Measurements from ENCODE around the gene PRKCB.

Gene PRKCB

GRCh38 chr16:23855010-23855409, 19.2 kb downstream of the PRKCB start:
- no peak for TF ChIP-seq CTCF (IDR thresholded peaks at IDR 0.05; ENCODE audit: borderline replicate concordance, control extremely low read depth, extremely low read depth, insufficient read depth, missing control alignments)
- in situ Hi-C loops (cut with MboI; ENCODE audit: low sequenced_read_pairs, unreplicated experiment): no loop called here
- DNase-seq (ENCODE audit: low spot score): no peak

DNA sequence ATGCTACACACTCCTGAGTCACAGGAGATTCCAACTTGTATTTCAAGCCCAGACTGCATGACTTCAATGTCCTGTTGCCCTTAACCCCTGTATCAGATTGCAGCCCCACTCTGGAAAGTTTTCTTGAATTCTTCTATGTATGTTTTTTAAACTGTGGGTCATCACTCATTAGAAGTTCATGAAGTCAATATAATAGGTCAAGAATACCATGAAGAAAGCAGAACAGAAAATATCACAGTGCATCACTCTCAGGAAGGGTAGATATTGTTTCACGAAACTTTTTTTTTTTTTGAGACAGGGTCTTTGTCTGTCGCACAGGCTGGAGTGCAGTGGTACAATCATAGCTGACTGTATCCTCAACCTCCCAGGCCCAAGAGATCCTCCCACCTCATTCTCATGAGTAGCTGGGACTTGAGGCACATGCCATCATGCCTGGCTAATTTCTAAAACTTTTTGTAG, 20.5 kb downstream of the PRKCB start:
- in situ Hi-C loops (cut with MboI; ENCODE audit: low sequenced_read_pairs, unreplicated experiment): no loop called here
- DNase-seq (ENCODE audit: low spot score): no peak
- TF ChIP-seq CTCF (IDR thresholded peaks at IDR 0.05; ENCODE audit: borderline replicate concordance, control extremely low read depth, extremely low read depth, insufficient read depth, missing control alignments): no peak

GRCh38 chr16:23857256-23857880, 21.6 kb downstream of the PRKCB start:
- in situ Hi-C loops (cut with MboI; ENCODE audit: low sequenced_read_pairs, unreplicated experiment): no loop called here
- no peak for DNase-seq (ENCODE audit: low spot score)
- no peak for TF ChIP-seq CTCF (IDR thresholded peaks at IDR 0.05; ENCODE audit: borderline replicate concordance, control extremely low read depth, extremely low read depth, insufficient read depth, missing control alignments)

GRCh38 chr16:23857881-23858269, 22.1 kb downstream of the PRKCB start:
- DNase-seq (ENCODE audit: low spot score): no peak
- in situ Hi-C loops (cut with MboI; ENCODE audit: low sequenced_read_pairs, unreplicated experiment): no loop called here
- no peak for TF ChIP-seq CTCF (IDR thresholded peaks at IDR 0.05; ENCODE audit: borderline replicate concordance, control extremely low read depth, extremely low read depth, insufficient read depth, missing control alignments)

DNA sequence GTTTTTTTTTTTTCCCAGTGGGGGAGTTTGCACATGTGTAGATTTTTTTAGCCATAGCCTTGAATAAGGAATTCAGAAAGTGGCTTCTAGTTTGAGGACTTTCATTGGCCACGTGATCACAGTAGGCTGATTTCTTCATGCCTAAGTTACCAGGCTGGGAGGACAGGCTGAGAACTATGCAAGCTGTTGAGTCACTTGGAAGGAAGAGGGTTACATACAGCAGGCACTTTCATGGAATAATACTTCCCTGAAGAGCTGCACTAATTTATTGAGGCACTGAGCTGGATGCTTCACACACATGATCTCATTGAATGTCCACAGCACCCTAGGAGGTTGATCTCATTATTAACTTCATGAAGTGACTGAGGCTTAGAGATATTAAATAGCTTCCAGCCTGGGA, 22.8 kb downstream of the PRKCB start:
- in situ Hi-C loops (cut with MboI; ENCODE audit: low sequenced_read_pairs, unreplicated experiment): no loop called here
- DNase-seq (ENCODE audit: low spot score): no peak
- TF ChIP-seq CTCF (IDR thresholded peaks at IDR 0.05; ENCODE audit: borderline replicate concordance, control extremely low read depth, extremely low read depth, insufficient read depth, missing control alignments): no peak

- no peak for DNase-seq (ENCODE audit: low spot score)
- in situ Hi-C loops (cut with MboI; ENCODE audit: low sequenced_read_pairs, unreplicated experiment): no loop called here
- no peak for TF ChIP-seq CTCF (IDR thresholded peaks at IDR 0.05; ENCODE audit: borderline replicate concordance, control extremely low read depth, extremely low read depth, insufficient read depth, missing control alignments)
These were observed 24.0 kb downstream of the PRKCB start for GRCh38 chr16:23859713-23860269.
